Activated CD4-positive, alpha-beta T cell treated with anti-CD3 and anti-CD28 coated beads for 1 hour (primary cell): ENCODE results near the gene SIL1.
"Not testable (repeated sequence)": the region's sequence is repeated elsewhere in the genome, so short reads cannot be mapped to it uniquely, and the experiment has no call there.

Experiments used
- DNase-seq: peaks from one replicate; pipeline ENCODE4 v3.0.0-alpha.2; 2020

Gene SIL1

GRCh38 chr5:139171779-139172404 is 26.3 kb downstream of the SIL1 start:
- DNase-seq = no peak

- DNase-seq = no peak
These were observed 30.0 kb downstream of the SIL1 start for GRCh38 chr5:139167952-139168720.

- DNase-seq = no peak
These were observed 30.6 kb downstream of the SIL1 start for GRCh38 chr5:139167533-139167932.

GRCh38 chr5:139167063-139167462 is 31.1 kb downstream of the SIL1 start:
- no peak for DNase-seq

GRCh38 chr5:139164897-139165296 is 33.3 kb downstream of the SIL1 start:
- DNase-seq = not testable (repeated sequence)

GRCh38 chr5:139164020-139164419 is 34.1 kb downstream of the SIL1 start:
- no peak for DNase-seq

GRCh38 chr5:139162448-139162847 is 35.7 kb downstream of the SIL1 start:
- no peak for DNase-seq

GRCh38 chr5:139158791-139159190 is 39.4 kb downstream of the SIL1 start:
- no peak for DNase-seq

GRCh38 chr5:139157556-139157955 is 40.6 kb downstream of the SIL1 start:
- no peak for DNase-seq

- no peak for DNase-seq
These were observed 41.4 kb downstream of the SIL1 start for GRCh38 chr5:139156814-139157213.

GRCh38 chr5:139155333-139155732 is 42.8 kb downstream of the SIL1 start:
- DNase-seq = no peak

GRCh38 chr5:139151902-139152301 is 46.3 kb downstream of the SIL1 start:
- no peak for DNase-seq

- no peak for DNase-seq
These were observed 47.7 kb downstream of the SIL1 start for GRCh38 chr5:139150367-139150999.

GRCh38 chr5:139149477-139150199 is 48.5 kb downstream of the SIL1 start:
- no peak for DNase-seq

GRCh38 chr5:139148986-139149385 is 49.2 kb downstream of the SIL1 start:
- DNase-seq = no peak

- no peak for DNase-seq
These were observed 49.9 kb downstream of the SIL1 start for GRCh38 chr5:139148306-139148705.

- DNase-seq = no peak
These were observed 50.6 kb downstream of the SIL1 start for GRCh38 chr5:139147483-139148087.

- DNase-seq = no peak
These were observed 51.2 kb downstream of the SIL1 start for GRCh38 chr5:139146809-139147482.

- no peak for DNase-seq
These were observed 56.5 kb downstream of the SIL1 start for GRCh38 chr5:139141446-139142204.

GRCh38 chr5:139140591-139141071 is 57.5 kb downstream of the SIL1 start:
- DNase-seq = no peak

- no peak for DNase-seq
These were observed 59.4 kb downstream of the SIL1 start for GRCh38 chr5:139138809-139139208.
